H9 (cell line): ENCODE results near the gene PP2D1. TPM values are rescaled to one million over a fixed set of nuclear protein-coding genes. Genes with fewer than 3 reads are reported as not detected.

Source experiments
- DNase-seq: peaks from one replicate; pipeline ENCODE4 v3.0.0-alpha.2; 2017
- H2AFZ ChIP-seq: one replicate; pipeline ENCODE4 v1.6.1; 2013; ENCODE audit warnings: mild to moderate bottlenecking, low read length, control low read depth, moderate library complexity
- H2AK5ac ChIP-seq: 2 replicates; pipeline ENCODE4 v1.6.1; 2013; ENCODE audit warnings: low read length, control low read depth, mixed read lengths; ENCODE audit not compliant: insufficient read length
- H2BK120ac ChIP-seq: one replicate; pipeline ENCODE4 v1.6.1; 2013; ENCODE audit warnings: low read depth, mild to moderate bottlenecking, low read length, control low read depth, inconsistent platforms; ENCODE audit not compliant: poor library complexity, severe bottlenecking
- H2BK12ac ChIP-seq: 2 replicates; pipeline ENCODE4 v1.6.1; 2013; ENCODE audit warnings: low read length, control low read depth, mixed read lengths, low read depth; ENCODE audit not compliant: insufficient read length
- H2BK15ac ChIP-seq: 2 replicates; pipeline ENCODE4 v1.6.1; 2013; ENCODE audit warnings: low read depth, low read length, control low read depth
- H2BK20ac ChIP-seq: one replicate; pipeline ENCODE4 v1.6.1; 2013; ENCODE audit warnings: low read depth, mild to moderate bottlenecking, low read length, control low read depth, inconsistent platforms; ENCODE audit not compliant: poor library complexity, severe bottlenecking
- H2BK5ac ChIP-seq: 2 replicates; pipeline ENCODE4 v1.6.1; 2013; ENCODE audit warnings: low read length, control low read depth, mixed read lengths; ENCODE audit not compliant: insufficient read length
- H3K14ac ChIP-seq: 2 replicates; pipeline ENCODE4 v1.6.1; 2013; ENCODE audit warnings: low read length, control low read depth; ENCODE audit not compliant: insufficient read depth
- H3K18ac ChIP-seq: 2 replicates; pipeline ENCODE4 v1.6.1; 2013; ENCODE audit warnings: low read depth, mild to moderate bottlenecking, mixed read lengths, low read length, control low read depth; ENCODE audit not compliant: insufficient read length
- H3K23ac ChIP-seq: 2 replicates; pipeline ENCODE4 v1.6.1; 2013; ENCODE audit warnings: low read length, control low read depth, mixed read lengths, low read depth; ENCODE audit not compliant: insufficient read length
- H3K23me2 ChIP-seq: 2 replicates; pipeline ENCODE4 v1.6.1; 2013; ENCODE audit warnings: low read depth, mild to moderate bottlenecking, mixed read lengths, low read length, control low read depth; ENCODE audit not compliant: insufficient read length, poor library complexity, severe bottlenecking
- H3K27ac ChIP-seq: 2 replicates; pipeline ENCODE4 v1.5.1; 2013; ENCODE audit warnings: low read length, control low read depth, mixed read lengths, low read depth; ENCODE audit not compliant: insufficient read length
- H3K27me3 ChIP-seq: 2 replicates; pipeline ENCODE4 v1.6.1; 2013; ENCODE audit warnings: low read length, control low read depth, inconsistent platforms; ENCODE audit not compliant: insufficient read depth
- H3K4ac ChIP-seq: 2 replicates; pipeline ENCODE4 v1.6.1; 2013; ENCODE audit warnings: low read depth, mild to moderate bottlenecking, control low read depth, inconsistent platforms, low read length, moderate library complexity
- H3K4me1 ChIP-seq: 2 replicates; pipeline ENCODE4 v1.6.1; 2013; ENCODE audit warnings: low read length, control low read depth, inconsistent platforms; ENCODE audit not compliant: insufficient read depth
- H3K4me2 ChIP-seq: 2 replicates; pipeline ENCODE4 v1.6.1; 2013; ENCODE audit warnings: low read length, control low read depth, mixed read lengths; ENCODE audit not compliant: insufficient read length, insufficient read depth
- H3K56ac ChIP-seq: 2 replicates; pipeline ENCODE4 v1.6.1; 2013; ENCODE audit warnings: low read depth, mild to moderate bottlenecking, mixed read lengths, low read length, control low read depth; ENCODE audit not compliant: insufficient read length
- H3K79me1 ChIP-seq: 2 replicates; pipeline ENCODE4 v1.6.1; 2013; ENCODE audit warnings: low read depth, mild to moderate bottlenecking, moderate library complexity, low read length, control low read depth, inconsistent platforms; ENCODE audit not compliant: insufficient read depth, poor library complexity, severe bottlenecking
- H3K79me2 ChIP-seq: 2 replicates; pipeline ENCODE4 v1.6.1; 2013; ENCODE audit warnings: low read length, control low read depth, inconsistent platforms; ENCODE audit not compliant: insufficient read depth
- H3K9ac ChIP-seq: 2 replicates; pipeline ENCODE4 v1.6.1; 2013; ENCODE audit warnings: low read length, control low read depth, mixed read lengths; ENCODE audit not compliant: insufficient read length; ENCODE audit errors: extremely low read depth
- H3K9me3 ChIP-seq: one replicate; pipeline ENCODE4 v1.6.1; 2013; ENCODE audit warnings: low read depth, low read length, inconsistent platforms; ENCODE audit not compliant: control insufficient read depth
- H3T11ph ChIP-seq: one replicate; pipeline ENCODE4 v1.6.1; 2013; ENCODE audit warnings: mild to moderate bottlenecking, low read length, control low read depth, inconsistent platforms
- H4K20me1 ChIP-seq: one replicate; pipeline ENCODE4 v1.6.1; 2013; ENCODE audit not compliant: control insufficient read depth, insufficient read length, insufficient read depth
- H4K5ac ChIP-seq: 2 replicates; pipeline ENCODE4 v1.6.1; 2013; ENCODE audit warnings: low read depth, mild to moderate bottlenecking, mixed read lengths, low read length, control low read depth; ENCODE audit not compliant: insufficient read length
- H4K8ac ChIP-seq: replicated peaks from 2 replicates; pipeline ENCODE4 v1.6.1; 2013; ENCODE audit warnings: low read length, control low read depth, mixed read lengths, low read depth; ENCODE audit not compliant: insufficient read length
- H4K91ac ChIP-seq: 2 replicates; pipeline ENCODE4 v1.6.1; 2013; ENCODE audit warnings: low read depth, mild to moderate bottlenecking, moderate library complexity, mixed read lengths, low read length, control low read depth; ENCODE audit not compliant: insufficient read length
- H3K27ac Mint-ChIP-seq, 3 experiments: 2 replicates in 2 of 3; 3 replicates in 1 of 3; pipeline ENCODE4 v1.8.0; 2020 to 2021; ENCODE audit warnings: mixed read lengths in 3 of 3, mild to moderate bottlenecking in 1 of 3, moderate library complexity in 1 of 3
- H3K27me3 Mint-ChIP-seq: 2 replicates; pipeline ENCODE4 v1.8.0; 2021; ENCODE audit warnings: low read depth, mild to moderate bottlenecking, moderate library complexity, mixed read lengths
- H3K36me3 Mint-ChIP-seq, 3 experiments: 2 replicates in 2 of 3; 3 replicates in 1 of 3; pipeline ENCODE4 v1.8.0; 2020 to 2021; ENCODE audit warnings: low read depth in 3 of 3, mixed read lengths in 3 of 3; ENCODE audit not compliant: insufficient read depth in 1 of 3
- H3K4me1 Mint-ChIP-seq, 2 experiments: 2 replicates each; pipeline ENCODE4 v1.8.0; 2020; ENCODE audit warnings: mixed read lengths in 2 of 2
- H3K4me3 Mint-ChIP-seq, 2 experiments: 2 replicates in 1 of 2; 3 replicates in 1 of 2; pipeline ENCODE4 v1.8.0; 2020 to 2021; ENCODE audit warnings: mild to moderate bottlenecking in 2 of 2, mixed read lengths in 2 of 2, moderate library complexity in 1 of 2
- H3K9me3 Mint-ChIP-seq, 2 experiments: 2 replicates in 1 of 2; 3 replicates in 1 of 2; pipeline ENCODE4 v1.8.0; 2020; ENCODE audit warnings: mild to moderate bottlenecking in 2 of 2, mixed read lengths in 2 of 2, moderate library complexity in 1 of 2
- CTCF ChIP-seq: fragments of 200-600 bp; sonication (generic); conservative IDR thresholded peaks from 3 replicates; pipeline ENCODE4 v1.8.0; 2021; ENCODE audit warnings: antibody characterized with exemption, mild to moderate bottlenecking
- WGBS: extraction: QIAGEN DNeasy Blood & Tissue Kit; methylation state at CpG from one replicate; pipeline ENCODE4 v1.1.7; 2013; ENCODE audit warnings: missing lambda C conversion rate, low lambda C conversion rate, mixed read lengths; ENCODE audit not compliant: insufficient read length; ENCODE audit errors: extremely low coverage; 5-methylcytosine and 5-hydroxymethylcytosine counted together
- total RNA-seq: library from RNA; stranded (reverse); gene quantifications from 2 replicates; pipeline ENCODE4 v1.2.1, GENCODE V29; 2021

PP2D1 gene
- total RNA-seq, 1 experiment from 2014 or later = not detected

- Mint-ChIP-seq H3K27ac (no peak within 1 kb of the TSS), H3K27me3 (peaks cover 17% of the 10 kb centered on the region), H3K4me1 (peaks cover 17 to 27% of the 10 kb centered on the region in 2 experiments), H3K4me3 (peak within 1 kb of the TSS; percentile 86 to 92), H3K36me3 (no peaks in the 10 kb centered on the region), H3K9me3 (no peaks in the 10 kb centered on the region)
- Histone ChIP-seq H2BK120ac (no peak within 1 kb of the TSS), H4K5ac (no peak within 1 kb of the TSS), H4K8ac (no peak within 1 kb of the TSS), H3K79me1 (no peaks in the 10 kb centered on the region), H2AK5ac (no peak within 1 kb of the TSS), H3K4me2 (peak within 1 kb of the TSS; percentile 51), H3K4ac (no peak within 1 kb of the TSS), H3K79me2 (no peaks in the 10 kb centered on the region), H2AFZ (no peak within 1 kb of the TSS), H3K14ac (no peak within 1 kb of the TSS), H2BK5ac (no peak within 1 kb of the TSS), H3K4me1 (no peaks in the 10 kb centered on the region), H3K27ac (no peak within 1 kb of the TSS), H3T11ph (no peak within 1 kb of the TSS), H3K27me3 (no peaks in the 10 kb centered on the region), H3K23me2 (peaks cover 12% of the 10 kb centered on the region), H2BK20ac (no peak within 1 kb of the TSS), H2BK15ac (no peak within 1 kb of the TSS), H3K9me3 (no peaks in the 10 kb centered on the region), H3K18ac (no peak within 1 kb of the TSS), H4K91ac (no peak within 1 kb of the TSS), H2BK12ac (no peak within 1 kb of the TSS), H3K56ac (no peak within 1 kb of the TSS), H4K20me1 (no peaks in the 10 kb centered on the region), H3K23ac (no peak within 1 kb of the TSS), H3K9ac (no peak within 1 kb of the TSS)
- WGBS = no CpG with 5 or more reads among the region's 75 CpGs
- peak; percentile 61 for TF ChIP-seq CTCF
- peak; percentile 64 for DNase-seq
Observed at GRCh38 chr3:20039765-20040547, 27.9 kb upstream of the PP2D1 start, which contains the start of gene KAT2B. Gene KAT2B, plus strand, starts transcription at chr3:20040446. Its CDS starts 32 bp downstream, at chr3:20040478.
